Ectodermal cell (in vitro differentiated cells): ENCODE measurements around the gene CNGA1.

Experiments used
- H3K27ac ChIP-seq: 2 replicates; pipeline ENCODE4 v1.7.0; 2013; ENCODE audit warnings: mild to moderate bottlenecking, low read depth, low read length; ENCODE audit not compliant: insufficient read depth, poor library complexity, severe bottlenecking
- H3K27me3 ChIP-seq: 2 replicates; pipeline ENCODE4 v1.7.0; 2013; ENCODE audit warnings: mild to moderate bottlenecking, low read length; ENCODE audit not compliant: insufficient read depth, control insufficient read depth, poor library complexity, severe bottlenecking
- H3K36me3 ChIP-seq: one replicate; pipeline ENCODE4 v1.7.0; 2013; ENCODE audit warnings: low read length; ENCODE audit not compliant: control insufficient read depth, insufficient read depth
- H3K4me1 ChIP-seq: one replicate; pipeline ENCODE4 v1.7.0; 2013; ENCODE audit warnings: low read length; ENCODE audit not compliant: control insufficient read depth, insufficient read depth
- H3K4me3 ChIP-seq: 2 replicates; pipeline ENCODE4 v1.7.0; 2013; ENCODE audit warnings: low read depth, low read length, control low read depth; ENCODE audit not compliant: insufficient read depth
- H3K9me3 ChIP-seq: 2 replicates; pipeline ENCODE4 v1.7.0; 2013; ENCODE audit warnings: mild to moderate bottlenecking, low read length, moderate library complexity; ENCODE audit not compliant: control insufficient read depth
- WGBS, 2 experiments: methylation state at CpG; one replicate each; pipeline ENCODE4 v1.1.7; 2013; ENCODE audit warnings: missing lambda C conversion rate in 2 of 2; 5-methylcytosine and 5-hydroxymethylcytosine counted together

The CNGA1 gene

DNA sequence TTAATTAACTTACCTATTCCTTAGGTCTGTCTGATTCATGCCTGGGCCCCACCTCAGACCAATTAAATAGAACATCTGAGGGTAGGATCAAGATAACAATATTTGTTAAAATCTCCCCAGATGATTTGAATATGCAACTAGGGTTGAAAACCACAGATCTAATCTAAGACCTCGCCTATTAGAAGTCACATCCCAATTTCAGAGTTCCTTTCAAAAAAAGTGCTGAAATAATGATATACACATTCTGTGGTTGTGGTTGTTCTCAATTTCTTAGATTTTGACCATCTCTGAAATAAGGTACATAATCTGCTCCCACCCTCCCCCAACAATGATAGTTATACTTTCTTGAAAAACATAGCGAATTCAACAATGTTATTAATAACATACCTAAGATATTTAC lies 27.8 kb upstream of the CNGA1 start:
- H3K27ac ChIP-seq = no peak overlapping the region
- H3K27me3 ChIP-seq = no peaks in the 10 kb centered on the region
- H3K9me3 ChIP-seq = no peaks in the 10 kb centered on the region
- no peaks in the 10 kb centered on the region for H3K4me1 ChIP-seq
- 80% methylated on average over 1 of the region's 2 CpGs for WGBS, 2 experiments
- no peaks in the 10 kb centered on the region for H3K36me3 ChIP-seq
- no peak overlapping the region for H3K4me3 ChIP-seq

- no peaks in the 10 kb centered on the region for H3K9me3 ChIP-seq
- no peak overlapping the region for H3K4me3 ChIP-seq
- no peaks in the 10 kb centered on the region for H3K27me3 ChIP-seq
- H3K36me3 ChIP-seq = no peaks in the 10 kb centered on the region
- no peaks in the 10 kb centered on the region for H3K4me1 ChIP-seq
- H3K27ac ChIP-seq = no peak overlapping the region
- 89% methylated on average over 2 of the region's 2 CpGs for WGBS, 2 experiments
These were observed 27.0 kb upstream of the CNGA1 start for GRCh38 chr4:48043504-48043903.

GRCh38 chr4:48042979-48043461 lies 26.5 kb upstream of the CNGA1 start:
- H3K4me3 ChIP-seq = no peak overlapping the region
- H3K9me3 ChIP-seq = no peaks in the 10 kb centered on the region
- no peaks in the 10 kb centered on the region for H3K4me1 ChIP-seq
- H3K27me3 ChIP-seq = no peaks in the 10 kb centered on the region
- H3K27ac ChIP-seq = no peak overlapping the region
- no peaks in the 10 kb centered on the region for H3K36me3 ChIP-seq
- WGBS, 2 experiments = 81 to 93% methylated on average over 2 to 3 of the region's 3 CpGs

GRCh38 chr4:48041535-48042137 lies 25.2 kb upstream of the CNGA1 start:
- WGBS, 2 experiments = 71 to 72% methylated on average over 4 of the region's 4 CpGs
- H3K36me3 ChIP-seq = no peaks in the 10 kb centered on the region

GRCh38 chr4:48039561-48039960 lies 23.1 kb upstream of the CNGA1 start:
- Histone ChIP-seq H3K36me3 (no peaks in the 10 kb centered on the region), H3K27me3 (no peaks in the 10 kb centered on the region), H3K4me1 (no peaks in the 10 kb centered on the region), H3K27ac (no peak overlapping the region), H3K4me3 (no peak overlapping the region), H3K9me3 (no peaks in the 10 kb centered on the region)

More at GRCh38 chr4:48041535-48042137, 25.2 kb upstream of the CNGA1 start:
- H3K27ac ChIP-seq = no peak overlapping the region
- no peaks in the 10 kb centered on the region for H3K27me3 ChIP-seq
- H3K4me3 ChIP-seq = no peak overlapping the region
- no peaks in the 10 kb centered on the region for H3K9me3 ChIP-seq
- no peaks in the 10 kb centered on the region for H3K4me1 ChIP-seq

DNA sequence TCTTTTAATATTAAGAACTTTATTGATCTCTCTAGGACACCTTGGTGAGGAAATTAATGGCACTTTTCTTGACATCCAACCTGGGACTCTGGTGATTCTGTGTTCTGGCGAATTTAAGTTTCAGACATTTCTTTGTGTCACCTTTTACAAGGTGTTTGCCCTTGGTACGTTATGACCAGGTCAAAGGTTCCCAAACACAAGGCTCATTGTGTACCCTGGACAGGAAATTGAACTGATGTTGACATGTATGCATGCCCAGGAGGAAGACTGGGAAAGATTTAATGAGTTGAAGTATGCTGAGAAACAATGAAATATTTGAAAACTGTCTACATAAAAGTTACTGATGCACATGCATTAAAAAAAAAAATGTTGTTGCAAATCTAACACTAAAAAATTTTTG lies 22.2 kb upstream of the CNGA1 start:
- H3K27ac ChIP-seq = no peak overlapping the region
- 43 to 48% methylated on average over 2 of the region's 2 CpGs for WGBS, 2 experiments
- H3K27me3 ChIP-seq = no peaks in the 10 kb centered on the region
- H3K4me3 ChIP-seq = no peak overlapping the region
- no peaks in the 10 kb centered on the region for H3K9me3 ChIP-seq
- no peaks in the 10 kb centered on the region for H3K4me1 ChIP-seq
- no peaks in the 10 kb centered on the region for H3K36me3 ChIP-seq

DNA sequence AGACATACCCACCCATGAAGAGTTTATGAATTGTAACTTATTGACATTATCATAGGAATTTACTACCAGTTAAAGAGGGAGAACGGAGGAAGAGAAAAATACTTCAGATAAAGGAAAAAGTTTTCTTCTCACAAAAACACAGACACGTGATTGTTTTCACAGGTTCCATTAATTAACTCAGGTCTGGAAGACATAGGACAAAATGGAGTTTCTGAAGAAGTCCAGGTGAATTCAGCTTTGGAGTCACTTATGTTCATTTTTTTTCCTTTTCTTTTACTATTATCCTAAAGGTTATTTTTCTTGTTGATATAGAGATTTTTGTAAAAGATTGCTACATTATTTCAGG lies 20.6 kb upstream of the CNGA1 start:
- H3K27ac ChIP-seq = no peak overlapping the region
- H3K4me3 ChIP-seq = no peak overlapping the region
- H3K9me3 ChIP-seq = no peaks in the 10 kb centered on the region
- 91 to 100% methylated on average over 1 of the region's 2 CpGs for WGBS, 2 experiments
- no peaks in the 10 kb centered on the region for H3K27me3 ChIP-seq
- H3K36me3 ChIP-seq = no peaks in the 10 kb centered on the region
- no peaks in the 10 kb centered on the region for H3K4me1 ChIP-seq

DNA sequence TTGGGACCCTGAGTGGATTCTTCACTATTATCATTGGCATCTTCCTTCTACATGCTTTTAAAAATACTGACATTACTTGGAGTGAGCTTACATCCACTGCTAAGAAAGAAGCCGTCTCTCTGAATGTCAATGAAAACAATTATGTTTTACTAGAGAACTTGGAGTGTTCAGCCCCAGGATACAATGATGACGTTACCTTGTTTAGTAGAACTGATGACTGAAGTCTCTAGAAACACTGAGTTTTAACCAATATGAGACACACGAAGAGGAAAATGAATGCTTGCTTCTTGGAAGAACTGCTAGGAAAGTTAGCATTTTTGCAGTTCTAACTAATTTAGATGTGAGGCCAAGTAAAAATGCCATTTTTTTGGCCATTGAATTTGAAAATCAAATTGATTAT lies 19.5 kb upstream of the CNGA1 start:
- Histone ChIP-seq H3K4me1 (no peaks in the 10 kb centered on the region), H3K27me3 (no peaks in the 10 kb centered on the region), H3K4me3 (no peak overlapping the region), H3K9me3 (no peaks in the 10 kb centered on the region), H3K36me3 (no peaks in the 10 kb centered on the region), H3K27ac (no peak overlapping the region)
- 97% methylated on average over 3 of the region's 3 CpGs for WGBS, 2 experiments

DNA sequence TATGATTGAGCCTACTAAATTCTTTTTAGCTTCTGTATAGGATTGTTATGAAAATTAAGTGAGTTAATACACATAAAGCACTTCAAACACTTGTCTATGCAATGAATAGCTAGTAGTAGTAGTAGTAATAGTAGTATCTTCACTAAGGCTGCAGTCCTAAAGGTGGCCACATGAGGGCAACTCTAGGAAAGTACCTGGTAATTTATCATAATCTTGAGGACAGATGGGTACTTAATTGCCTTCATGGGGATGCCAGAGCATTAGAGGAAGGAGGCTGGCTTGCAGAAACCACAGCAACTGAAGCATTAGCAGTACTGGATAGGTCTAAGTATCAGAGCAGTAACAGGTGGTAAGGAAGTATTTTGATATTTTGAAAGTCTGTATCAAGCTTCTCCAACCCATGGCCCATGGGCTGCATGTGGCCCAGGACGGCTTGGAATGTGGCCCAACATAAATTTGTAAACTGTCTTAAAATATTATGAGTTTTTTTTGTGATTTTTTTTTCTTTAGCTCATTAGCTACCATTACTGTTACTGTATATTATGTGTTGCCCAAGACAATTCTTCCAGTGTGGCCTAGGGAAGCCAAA lies 17.4 kb upstream of the CNGA1 start:
- peaks cover 4% of the 10 kb centered on the region for H3K4me1 ChIP-seq
- no peak overlapping the region for H3K4me3 ChIP-seq
- H3K36me3 ChIP-seq = no peaks in the 10 kb centered on the region
- no peak overlapping the region for H3K27ac ChIP-seq
- H3K9me3 ChIP-seq = no peaks in the 10 kb centered on the region
- no peaks in the 10 kb centered on the region for H3K27me3 ChIP-seq
- 100% methylated on average over 1 of the region's 1 CpG; no CpG with 5 or more reads in 1 of the 2 experiments for WGBS, 2 experiments

GRCh38 chr4:48033412-48033811 lies 16.9 kb upstream of the CNGA1 start:
- Histone ChIP-seq H3K36me3 (no peaks in the 10 kb centered on the region), H3K4me1 (peaks cover 6% of the 10 kb centered on the region), H3K27ac (no peak overlapping the region), H3K4me3 (no peak overlapping the region), H3K9me3 (no peaks in the 10 kb centered on the region), H3K27me3 (no peaks in the 10 kb centered on the region)

DNA sequence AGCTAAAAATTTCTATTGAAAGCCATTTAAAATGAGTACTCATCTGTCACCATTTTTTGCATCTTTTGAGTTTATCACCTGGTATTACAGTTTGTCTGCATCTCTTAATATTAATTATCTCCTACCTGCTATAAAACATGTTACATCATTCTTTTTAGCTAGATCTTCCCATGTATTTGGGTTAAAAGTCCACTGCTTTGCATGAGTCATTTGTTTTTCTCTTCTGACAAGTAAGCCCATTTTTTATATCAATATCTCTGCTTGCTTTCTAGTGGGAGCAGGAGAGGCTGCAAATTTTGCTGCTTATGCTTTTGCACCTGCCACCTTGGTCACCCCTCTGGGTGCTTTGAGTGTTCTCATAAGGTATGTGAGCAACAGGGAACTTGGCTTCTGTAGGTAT lies 16.2 kb upstream of the CNGA1 start:
- H3K9me3 ChIP-seq = no peaks in the 10 kb centered on the region
- H3K4me3 ChIP-seq = no peak overlapping the region
- H3K36me3 ChIP-seq = no peaks in the 10 kb centered on the region
- no peak overlapping the region for H3K27ac ChIP-seq
- H3K27me3 ChIP-seq = no peaks in the 10 kb centered on the region
- peaks cover 6% of the 10 kb centered on the region for H3K4me1 ChIP-seq
